GM12872 (cell line): Measurements from ENCODE around the gene MYO1D.

Experiments
- CTCF ChIP-seq: IDR thresholded peaks from 3 replicates; pipeline ENCODE4 v1.5.1; 2011; ENCODE audit warnings: low read depth, mild to moderate bottlenecking, low read length, moderate library complexity; ENCODE audit not compliant: insufficient read depth

Gene MYO1D

GRCh38 chr17:32658470-32659418, 218.2 kb downstream of the MYO1D start:
- no peak for TF ChIP-seq CTCF

DNA sequence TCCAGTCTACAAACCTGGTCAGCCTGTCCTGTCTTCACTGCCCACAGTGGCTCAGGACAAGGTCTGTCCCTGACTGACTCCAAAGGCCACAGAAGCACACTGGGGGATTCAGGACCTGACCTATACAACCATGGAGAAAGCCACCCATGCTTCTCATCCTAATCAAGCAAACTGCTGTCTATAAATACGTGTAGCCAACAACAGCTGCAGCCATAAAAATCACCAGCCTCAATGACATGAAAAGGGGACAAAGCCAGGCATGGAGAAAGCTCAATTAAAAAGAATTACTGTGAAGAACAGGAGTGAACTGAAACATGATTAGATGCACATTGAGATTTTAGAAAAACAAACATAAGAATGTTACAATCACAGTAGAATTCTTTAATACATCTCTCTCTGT, 220.0 kb downstream of the MYO1D start:
- no peak for TF ChIP-seq CTCF

- no peak for TF ChIP-seq CTCF
These were observed 222.6 kb downstream of the MYO1D start for GRCh38 chr17:32654324-32654723.

DNA sequence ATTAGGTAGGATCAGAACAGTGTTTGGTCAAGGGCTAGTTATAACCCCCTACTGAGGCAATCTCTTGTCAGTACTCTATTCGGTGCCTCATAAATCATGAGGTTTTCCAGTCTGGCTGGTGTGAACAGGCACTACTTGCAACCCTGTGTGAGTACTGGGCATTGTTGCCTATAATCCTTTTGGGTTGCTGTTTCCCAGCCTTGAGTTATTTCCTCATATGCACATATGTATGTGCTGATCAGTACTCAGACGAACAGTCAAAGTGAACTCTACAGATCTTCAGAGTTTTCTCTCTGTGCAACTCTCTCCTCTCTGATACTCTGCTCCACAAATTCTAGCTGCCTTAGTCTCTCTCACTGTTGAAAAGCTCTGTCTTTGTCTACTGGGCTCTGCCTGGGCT, 225.8 kb downstream of the MYO1D start:
- no peak for TF ChIP-seq CTCF

DNA sequence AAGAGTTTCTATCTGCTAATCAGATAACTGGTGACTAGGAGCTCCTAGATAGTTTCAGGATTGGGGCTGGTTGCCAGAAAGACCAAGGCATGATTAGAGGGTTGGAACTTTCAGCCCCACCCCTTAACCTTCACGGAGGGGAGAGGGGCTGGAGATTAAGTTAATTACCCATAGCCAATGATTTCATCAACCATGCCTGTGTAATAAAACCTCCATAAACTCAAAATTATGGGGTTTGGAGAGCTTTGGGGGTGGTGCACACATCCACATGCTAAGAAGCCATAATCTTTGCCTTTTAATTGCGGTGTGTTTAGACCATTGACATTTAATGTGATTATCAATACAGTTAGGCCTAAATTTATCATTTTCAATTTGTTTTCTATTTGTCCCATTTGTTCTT, 228.5 kb downstream of the MYO1D start:
- no peak for TF ChIP-seq CTCF

GRCh38 chr17:32646941-32647340, 230.0 kb downstream of the MYO1D start:
- TF ChIP-seq CTCF, result no peak

GRCh38 chr17:32636598-32637218, 240.2 kb downstream of the MYO1D start:
- no peak for TF ChIP-seq CTCF
